GM18867 (cell line): ENCODE results near the gene RNF212B.
A peak's percentile ranks its signal among the peaks of the same experiment; 100 is the strongest.
"Not testable (repeated sequence)": the region's sequence is repeated elsewhere in the genome, so short reads cannot be mapped to it uniquely, and the experiment has no call there.

ENCODE experiments used
- ATAC-seq: cut with Tn5 transposase; IDR thresholded peaks from one replicate; pipeline ENCODE4 v1.9.1; 2021; ENCODE audit warnings: mild to moderate bottlenecking, moderate library complexity; ENCODE audit not compliant: unreplicated experiment

RNF212B gene

DNA sequence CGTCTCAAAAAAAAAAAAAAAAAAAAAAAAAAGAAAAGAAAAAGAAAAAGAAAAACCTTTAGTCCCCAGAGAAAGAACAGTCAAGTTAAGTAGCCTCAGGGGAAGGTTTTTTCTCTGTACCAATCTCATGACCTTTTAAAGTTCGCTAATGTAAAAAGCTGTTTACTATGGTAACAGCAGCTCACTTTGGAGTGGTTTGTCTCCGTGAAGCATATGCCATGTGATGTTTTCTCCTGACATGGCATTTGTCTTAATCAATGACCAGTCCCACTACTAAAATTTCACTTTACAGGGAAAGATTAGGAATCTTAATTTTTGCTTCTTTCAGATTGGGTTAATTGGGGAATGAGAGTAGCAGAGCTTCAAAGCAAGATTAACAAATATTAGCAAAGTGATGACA lies 4.3 kb downstream of the RNF212B start:
- ATAC-seq = no peak

DNA sequence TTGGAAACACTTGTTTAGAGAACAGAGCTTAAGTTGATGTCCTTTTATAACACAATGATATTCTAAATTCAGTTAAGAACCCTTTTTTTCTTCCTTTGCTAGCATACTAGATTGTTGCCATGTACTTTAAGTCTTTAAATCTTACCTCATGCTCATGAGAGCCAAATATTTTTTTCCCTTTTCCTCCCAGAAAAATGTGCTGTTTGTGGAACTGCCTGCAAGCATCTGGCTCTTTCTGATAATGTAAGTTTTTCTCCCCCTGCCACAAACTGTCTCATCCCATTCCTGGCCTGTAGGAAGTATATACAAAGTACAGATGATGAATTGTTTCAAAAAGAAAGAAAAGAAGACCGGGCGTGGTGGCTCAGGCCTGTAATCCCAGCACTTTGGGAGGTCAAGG lies 5.3 kb downstream of the RNF212B start:
- no peak for ATAC-seq

DNA sequence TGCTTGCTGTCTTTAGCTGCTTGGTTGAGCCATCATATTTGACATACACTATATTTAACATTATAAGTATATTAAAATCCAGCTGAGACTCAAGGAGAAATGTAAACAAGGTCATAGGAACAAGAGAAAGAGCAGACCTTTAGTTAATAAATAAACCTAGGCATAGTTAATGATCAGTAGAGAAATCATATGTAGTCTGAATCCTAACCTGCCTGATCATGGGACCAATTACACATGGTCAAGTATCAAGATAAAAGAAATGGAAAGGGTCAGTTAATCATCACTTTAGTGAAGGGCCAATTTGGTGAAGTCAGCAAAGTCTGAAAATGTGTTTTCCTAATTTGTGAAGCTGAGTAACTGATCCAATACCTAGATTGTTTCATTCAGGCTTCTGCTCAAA lies 7.5 kb downstream of the RNF212B start:
- no peak for ATAC-seq

DNA sequence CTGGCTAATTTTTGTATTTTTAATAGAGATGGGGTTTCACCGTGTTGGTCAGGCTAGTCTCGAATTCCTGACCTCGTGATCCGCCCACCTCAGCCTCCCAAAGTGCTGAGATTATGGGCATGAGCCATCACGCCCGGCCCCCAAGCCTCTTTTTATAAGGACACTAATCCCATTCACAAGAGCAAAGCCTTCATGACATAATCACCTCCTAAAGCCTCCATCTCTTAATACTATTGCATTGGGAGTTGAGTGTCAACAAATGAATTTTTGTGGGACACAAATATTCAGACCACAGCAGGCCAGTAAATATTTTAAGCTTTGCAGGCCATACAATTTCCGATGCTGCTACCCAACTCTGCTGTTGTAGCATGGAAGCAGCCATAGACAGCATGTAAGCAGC lies 10.9 kb downstream of the RNF212B start:
- no peak for ATAC-seq

DNA sequence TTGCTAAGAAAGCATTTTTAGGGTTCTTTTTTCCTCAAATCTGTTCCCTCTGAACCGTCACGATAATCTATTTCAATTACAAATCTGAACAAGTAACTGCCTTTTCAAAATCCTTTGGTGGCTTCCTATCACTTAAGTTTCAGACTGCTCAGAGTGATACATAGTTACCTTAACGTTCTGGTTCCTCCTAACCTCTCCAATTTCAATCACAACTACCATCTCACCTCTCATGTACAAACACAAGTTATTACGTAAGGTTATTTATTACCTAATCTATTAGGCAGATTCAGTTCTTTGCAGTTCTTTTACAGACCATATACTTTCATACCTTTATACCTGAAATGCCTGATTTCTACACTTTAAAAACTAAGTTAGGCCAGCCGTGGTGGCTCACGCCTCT lies 12.1 kb downstream of the RNF212B start:
- ATAC-seq = no peak

DNA sequence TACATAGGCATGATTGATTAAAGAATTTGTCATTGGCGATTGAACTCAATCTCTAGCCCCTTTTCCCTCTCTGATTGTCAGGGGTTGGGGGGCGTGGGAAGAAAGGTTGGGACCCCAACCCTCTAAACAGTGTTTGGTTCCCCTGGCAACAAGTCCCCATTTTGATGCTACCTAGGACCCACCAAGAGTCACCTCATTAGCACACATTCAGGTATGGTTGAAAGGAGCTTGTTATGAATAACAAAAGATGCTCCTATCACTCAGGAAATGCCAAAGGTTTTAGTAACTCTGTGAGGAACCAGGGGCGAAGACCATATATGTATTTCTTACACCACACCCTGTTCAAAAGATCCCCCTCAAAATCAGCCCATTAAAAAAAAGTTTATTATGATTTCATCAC lies 14.3 kb downstream of the RNF212B start:
- ATAC-seq = no peak

DNA sequence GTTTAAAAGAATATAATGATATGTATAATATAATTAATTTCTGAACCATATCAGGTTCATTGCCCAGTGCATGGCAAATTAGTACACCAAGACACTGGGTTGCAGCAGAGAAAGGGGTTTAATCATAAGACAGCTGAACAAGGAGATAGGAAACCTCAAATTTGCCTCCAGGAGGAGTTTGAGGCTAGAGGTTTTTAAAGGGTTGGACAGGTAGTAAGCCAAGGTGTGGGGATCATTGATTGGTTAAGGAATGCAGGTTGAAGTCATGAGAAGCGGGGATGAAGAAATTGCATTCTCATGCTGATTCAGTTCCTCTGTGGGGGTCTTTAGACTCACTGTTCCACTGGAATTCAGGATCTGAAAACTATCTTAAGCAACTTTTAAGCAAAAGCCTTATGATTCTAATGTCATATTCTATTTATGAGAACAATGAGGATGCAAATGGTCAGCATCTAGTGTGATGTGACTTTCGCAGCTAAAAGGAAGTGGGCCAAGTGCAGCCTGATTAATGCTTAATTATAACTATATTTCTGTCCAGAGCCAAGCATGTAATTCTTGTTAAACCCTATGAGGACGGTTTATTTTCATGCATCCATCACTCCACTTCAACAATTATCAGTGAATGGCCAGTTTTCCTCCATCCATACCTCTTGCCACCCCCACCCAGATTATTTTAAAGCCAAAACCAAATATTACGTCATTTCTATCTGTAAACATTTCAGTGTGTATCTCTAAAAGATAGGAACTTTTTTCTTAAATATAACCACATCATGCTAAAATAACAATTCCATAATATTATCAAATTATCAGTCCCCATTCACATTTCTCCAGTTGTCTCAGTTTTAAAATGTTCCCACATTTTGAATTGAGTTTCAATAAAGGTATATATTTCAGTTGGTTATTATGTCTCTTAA lies 14.9 kb downstream of the RNF212B start:
- ATAC-seq = no peak

DNA sequence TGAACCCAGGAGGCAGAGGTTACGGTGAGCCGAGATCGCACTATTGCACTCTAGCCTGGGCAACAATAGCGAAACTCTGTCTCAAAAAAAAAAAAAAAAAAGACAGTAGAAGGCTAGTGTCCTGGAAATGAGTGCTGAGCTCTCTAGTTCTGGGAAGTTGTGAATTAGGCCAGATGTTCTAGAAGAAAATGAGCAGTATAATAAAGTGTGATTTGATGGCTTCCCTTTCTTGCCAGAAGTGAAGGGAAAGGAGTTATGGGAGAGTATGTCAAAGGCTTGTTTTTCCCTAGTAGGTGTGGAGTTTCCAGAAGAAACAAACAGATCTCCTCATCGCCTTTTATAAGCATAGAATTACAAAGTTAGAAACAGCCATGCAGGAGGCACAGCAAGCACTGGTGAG lies 20.5 kb downstream of the RNF212B start:
- ATAC-seq = no peak

DNA sequence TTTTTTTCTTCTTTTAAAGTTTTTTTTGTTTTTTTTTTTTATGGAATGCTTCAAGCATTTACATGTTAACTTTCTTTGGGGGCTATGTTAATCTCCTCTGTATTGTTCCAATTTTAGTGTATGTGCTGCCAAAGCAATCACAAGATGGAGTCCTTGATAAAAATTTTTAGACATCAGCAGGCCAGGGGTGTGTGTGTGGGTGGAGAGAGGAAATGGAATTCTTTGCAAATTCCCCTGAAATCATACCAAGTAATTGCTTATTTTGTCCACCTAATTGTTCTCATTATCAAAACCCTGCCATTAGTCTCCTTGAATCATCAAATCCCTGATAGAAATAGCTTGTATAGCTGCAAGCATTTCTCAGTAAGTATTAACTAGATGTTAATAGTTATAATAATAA lies 21.7 kb downstream of the RNF212B start:
- no peak for ATAC-seq

DNA sequence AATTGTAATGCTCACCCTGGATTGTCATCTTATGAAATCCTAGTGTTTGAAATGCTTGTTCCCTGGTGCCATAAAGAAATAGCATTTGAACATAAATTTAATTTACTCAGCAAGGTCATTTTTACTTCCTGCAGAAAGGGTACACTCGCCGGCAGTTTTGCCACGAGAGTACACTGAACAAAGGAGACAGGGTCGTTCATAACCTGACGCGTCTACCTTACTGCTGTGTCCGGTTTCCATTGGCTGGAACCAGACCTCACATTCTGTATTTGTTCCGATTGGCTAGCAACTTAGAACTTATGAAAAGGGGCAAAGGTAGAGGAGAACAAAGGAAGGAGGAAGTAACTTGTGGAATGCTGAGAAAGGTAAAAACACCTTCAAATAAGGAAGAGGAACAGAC lies 23.1 kb downstream of the RNF212B start:
- ATAC-seq = not testable (repeated sequence)

DNA sequence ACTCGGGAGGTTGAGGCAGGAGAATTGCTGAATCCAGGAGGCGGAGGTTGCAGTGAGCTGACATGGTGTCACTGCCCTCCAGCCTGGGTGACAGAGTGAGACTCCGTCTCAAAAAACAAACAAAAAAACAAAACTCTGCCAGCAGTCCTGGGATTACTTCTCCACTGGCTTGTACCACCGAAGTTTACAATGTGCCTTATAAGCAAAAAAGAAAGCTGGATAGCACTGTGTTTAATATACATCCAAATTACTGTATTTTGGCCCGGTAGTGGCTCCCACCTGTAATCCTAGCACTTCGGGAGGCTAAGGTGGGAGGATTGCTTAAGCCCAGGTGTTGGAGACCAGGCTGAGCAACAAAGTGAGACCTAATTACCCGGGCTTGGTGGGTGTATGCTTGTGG lies 31.5 kb downstream of the RNF212B start:
- ATAC-seq = no peak

DNA sequence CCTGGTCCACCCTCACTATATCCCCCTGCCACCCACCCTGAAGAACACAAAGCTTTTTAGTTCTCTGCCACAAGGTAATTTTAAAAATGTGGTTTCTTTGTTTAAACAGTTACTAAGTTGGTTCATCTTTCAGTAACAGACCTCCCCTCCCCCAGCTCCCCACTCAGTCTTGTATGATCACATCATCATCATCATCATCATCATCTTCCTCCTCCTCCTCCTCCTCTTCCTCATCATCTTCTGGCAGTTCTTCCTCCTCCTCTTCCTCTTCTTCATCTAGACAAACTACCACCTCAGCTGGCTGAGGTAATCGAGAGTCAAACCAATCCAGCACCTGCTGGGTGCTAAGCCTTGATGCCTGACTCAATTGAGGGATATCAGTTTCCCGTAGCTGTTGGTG lies 37.7 kb downstream of the RNF212B start:
- ATAC-seq = no peak

DNA sequence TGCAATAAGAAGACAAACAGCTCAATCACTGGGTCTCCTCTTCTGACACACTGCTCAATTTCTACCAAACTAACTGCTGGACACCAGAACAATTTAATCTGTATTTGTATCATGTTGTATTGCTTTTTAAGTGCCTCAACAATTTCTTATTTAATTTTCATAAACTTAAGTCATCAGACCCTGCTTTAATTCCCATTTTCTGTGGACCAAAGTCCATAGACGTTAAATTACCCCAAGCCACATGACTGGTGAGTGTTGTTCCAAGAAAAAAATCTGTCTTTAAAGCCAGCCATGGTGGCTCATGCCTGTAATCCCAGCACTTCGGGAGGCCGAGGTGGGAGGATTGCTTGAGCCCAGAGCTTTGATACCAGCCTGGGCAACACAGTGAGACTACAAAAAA lies 39.5 kb downstream of the RNF212B start:
- ATAC-seq = no peak

DNA sequence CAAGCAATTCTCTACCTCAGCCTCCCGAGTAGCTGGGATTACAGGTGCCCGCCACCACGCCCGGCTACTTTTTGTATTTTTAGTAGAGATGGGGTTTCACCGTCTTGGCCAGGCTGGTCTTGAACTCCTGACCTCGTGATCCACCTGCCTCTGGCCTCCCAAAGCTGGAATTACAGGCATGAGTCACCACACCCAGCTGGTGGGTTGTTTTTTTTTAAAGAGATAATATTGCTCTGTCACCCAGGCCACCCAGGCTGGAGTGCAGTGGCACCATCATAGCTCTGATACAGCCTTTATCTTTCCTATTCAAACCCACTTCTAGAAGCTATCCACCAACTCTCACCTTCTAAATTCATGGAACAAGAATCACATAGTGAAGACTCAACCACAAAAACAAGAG lies 40.2 kb downstream of the RNF212B start:
- ATAC-seq = not testable (repeated sequence)

DNA sequence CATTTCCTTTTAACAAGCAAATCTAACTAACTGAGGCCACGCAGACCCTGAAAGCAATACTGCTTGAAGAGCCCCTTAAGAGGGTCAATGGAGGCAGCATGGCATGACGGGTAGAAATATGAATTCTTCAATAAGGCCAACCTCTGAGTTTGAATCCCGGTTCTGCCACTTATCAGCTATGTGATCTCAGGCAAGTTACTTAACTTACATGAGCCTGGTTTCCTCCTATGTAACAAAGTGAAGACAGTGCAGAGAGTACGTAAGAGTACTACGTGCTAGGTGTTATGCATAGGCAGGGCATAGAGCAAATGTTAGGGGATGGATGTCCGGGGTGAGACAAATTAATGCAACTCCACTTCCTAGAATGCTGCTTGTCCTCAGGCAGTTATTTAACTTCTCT lies 43.5 kb downstream of the RNF212B start:
- no peak for ATAC-seq

DNA sequence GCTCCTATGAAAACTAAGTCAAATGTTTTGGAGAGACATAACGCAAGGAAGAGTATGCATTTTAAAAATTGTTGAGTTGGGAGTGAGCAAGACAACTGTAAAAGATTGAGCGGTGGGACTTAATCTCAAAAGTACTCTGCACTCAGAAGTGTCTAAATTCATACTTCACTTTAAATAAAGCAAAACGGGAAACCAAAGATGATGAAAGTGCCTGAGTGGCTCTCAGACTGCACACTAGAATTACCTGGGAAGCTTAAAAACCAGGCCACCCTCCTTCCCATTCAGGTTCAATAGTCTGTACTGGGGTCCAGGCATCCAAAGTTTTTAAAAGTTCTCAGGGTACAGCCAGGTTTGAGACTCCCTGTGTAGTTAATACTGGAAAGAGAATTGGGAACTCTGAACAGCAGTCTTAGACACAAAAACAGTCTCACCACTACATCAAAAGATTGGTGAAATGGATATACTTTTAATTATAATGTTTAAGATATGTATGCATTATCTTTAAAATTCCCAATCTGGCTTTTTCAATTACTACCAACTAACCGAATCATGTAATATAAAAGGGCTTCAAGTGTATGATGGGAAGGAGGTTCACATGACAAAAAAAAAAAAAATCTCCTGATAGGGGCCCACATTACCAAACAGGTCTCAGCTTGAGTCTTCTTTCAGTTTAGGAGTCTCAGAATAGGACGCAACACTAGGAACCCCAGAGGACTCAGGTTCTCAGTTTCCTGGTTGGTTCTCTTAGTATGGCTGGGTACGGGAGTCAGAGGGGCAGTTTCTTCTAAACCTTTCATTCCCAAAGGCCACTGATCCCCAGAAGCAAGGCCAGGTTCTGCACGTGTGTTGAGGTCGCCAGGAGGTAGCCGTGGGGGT lies 47.2 kb downstream of the RNF212B start:
- no peak for ATAC-seq

DNA sequence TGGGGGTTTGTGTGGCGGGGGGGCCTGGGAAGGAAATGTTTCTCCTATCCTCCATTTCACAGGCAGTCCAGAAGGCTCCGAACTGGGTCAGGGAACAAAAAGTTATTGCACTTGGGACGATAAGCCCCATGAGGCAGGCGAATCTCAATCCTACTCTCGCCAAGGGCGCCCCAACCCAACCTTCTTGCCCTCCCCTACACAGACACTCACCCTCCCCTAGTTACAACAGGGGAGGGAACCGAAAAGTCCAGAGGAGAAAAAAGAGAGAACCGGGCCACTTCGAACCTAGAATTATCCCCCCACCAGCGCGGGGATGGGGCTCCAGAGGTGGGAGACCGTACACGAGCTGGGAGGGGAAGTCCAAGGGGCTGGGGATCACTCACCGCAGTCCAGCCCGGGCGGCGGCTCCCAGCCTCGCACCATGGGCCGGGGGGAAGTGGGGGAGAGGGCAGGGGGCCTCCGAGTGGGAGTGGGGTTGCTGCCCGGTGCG lies 47.8 kb downstream of the RNF212B start:
- ATAC-seq = peak; percentile 20

DNA sequence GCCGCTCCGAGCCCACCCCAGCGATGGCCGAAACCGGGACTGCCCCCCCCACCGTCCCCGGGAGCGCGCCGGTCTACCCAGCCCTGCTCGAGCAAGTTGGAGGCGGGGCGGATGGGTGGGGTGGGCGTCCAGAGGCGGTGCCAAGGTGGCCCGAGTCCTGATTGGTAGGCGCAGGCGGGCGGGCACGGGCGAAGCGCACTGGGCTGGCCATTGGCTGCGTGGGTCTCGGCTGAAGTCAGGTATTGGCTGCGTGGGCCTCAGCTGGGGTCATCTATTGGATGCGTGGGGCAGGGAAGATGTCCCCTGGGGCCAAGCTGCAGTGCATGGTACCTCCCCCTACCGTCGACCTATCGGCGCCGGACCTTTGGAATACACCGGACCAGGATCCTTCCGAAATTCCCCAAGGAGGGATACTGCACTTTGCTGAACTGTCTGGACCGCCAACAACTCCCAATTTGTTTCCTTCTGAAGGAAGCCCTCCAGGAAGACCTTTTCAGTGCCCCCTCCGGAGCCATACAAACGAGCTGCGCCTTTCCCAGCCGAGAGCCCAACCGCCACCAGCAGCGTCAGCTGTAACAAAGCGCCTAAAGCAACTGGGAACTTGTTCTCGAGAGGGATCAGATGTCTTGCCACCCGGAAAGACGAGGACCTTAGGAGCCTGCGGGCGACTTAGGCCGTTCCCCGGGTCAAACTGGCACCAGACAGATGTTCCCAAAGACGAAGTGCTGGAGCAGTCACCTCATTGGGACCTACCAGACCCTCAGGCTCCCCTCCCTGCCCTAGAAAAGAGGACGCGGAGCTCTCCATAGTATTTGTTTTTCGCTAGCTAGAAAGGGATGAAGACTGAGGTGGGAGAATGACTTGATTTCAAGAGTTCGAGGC lies 48.5 kb downstream of the RNF212B start, which contains the start of gene HOMEZ:
TSS of gene HOMEZ (minus strand) at position 113 of the 882 bp plus-strand sequence. CDS start 180 bp downstream, outside the sequence.
- peak; percentile 96 for ATAC-seq

DNA sequence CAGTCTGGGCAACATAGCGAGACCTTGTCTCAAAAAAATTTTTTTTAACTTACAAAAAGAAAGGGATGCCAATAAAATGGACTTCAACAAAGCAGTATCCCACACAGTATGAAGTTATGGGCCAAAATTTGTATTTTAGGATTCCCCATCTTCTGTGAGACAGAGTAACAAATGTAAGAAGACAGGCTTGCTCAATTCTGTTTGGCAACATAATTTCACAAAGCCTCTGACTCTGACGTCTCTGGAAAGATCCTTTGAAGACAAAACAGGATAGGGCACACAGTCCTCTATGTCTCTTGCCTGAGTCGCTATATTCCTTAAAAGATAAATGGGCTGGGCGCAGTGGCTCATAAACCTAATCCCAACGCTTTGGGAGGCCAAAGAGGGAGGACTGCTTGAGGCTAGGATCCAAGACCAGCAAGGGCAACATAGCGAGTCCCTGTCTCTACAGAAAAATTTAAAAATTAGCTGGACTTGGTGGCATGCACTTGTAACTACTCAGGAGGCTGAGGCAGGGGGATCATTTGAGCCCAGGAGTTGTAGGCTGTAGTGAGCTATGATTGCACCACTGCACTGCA lies 49.3 kb downstream of the RNF212B start:
- no peak for ATAC-seq
